ENCODE measurements around the gene CDC14C. TPM values are rescaled to one million over a fixed set of nuclear protein-coding genes. Genes with fewer than 3 reads are reported as not detected.
A peak's percentile ranks its signal among the peaks of the same experiment; 100 is the strongest.

Gene CDC14C
- not detected in 2 replicates for total RNA-seq (2014; rRNA removed; shearing (Covaris generic))
- total RNA-seq (2022) = not detected in 2 replicates
- Bru-seq, nascent RNA = not detected
- not detected for BruChase-seq, experiment 1, labeled RNA remaining after a 6-hour chase
- not detected for BruChase-seq, experiment 2, labeled RNA remaining after a 2-hour chase
- long read RNA-seq = 0 reads

- H2AFZ ChIP-seq (ENCODE audit: low read length) = no peak within 1 kb of the TSS
- no TSS peak for BruUV-seq (replicated peaks)
- intact Hi-C loops (cut with micrococcal nuclease; ENCODE audit: unreplicated experiment) = no loop called here
- no peak within 1 kb of the TSS for H3K27ac ChIP-seq (ENCODE audit: low read depth, low read length, poor library complexity, severe bottlenecking)
- H3K36me3 ChIP-seq (ENCODE audit: insufficient read depth, low read length) = no peaks in the 10 kb centered on the region
- TF ChIP-seq EZH2phosphoT487 (IDR thresholded peaks at IDR 0.05; ENCODE audit: borderline replicate concordance, low read depth, low read length) (no peak), CTCF (conservative IDR thresholded peaks at IDR 0.05; ENCODE audit: low read length) (no peak)
- H3K9me3 ChIP-seq (ENCODE audit: low read length) = no peaks in the 10 kb centered on the region
- no peaks in the 10 kb centered on the region for H4K20me1 ChIP-seq (ENCODE audit: insufficient read depth, low read length)
- CTCF ChIA-PET (ENCODE audit: unreplicated experiment) = no interaction called here
- H3K79me2 ChIP-seq (ENCODE audit: insufficient read depth, low read depth, low read length) = no peaks in the 10 kb centered on the region
- H3K9me2 ChIP-seq (ENCODE audit: insufficient read depth, low read length) = no peaks in the 10 kb centered on the region
- H3K4me1 ChIP-seq (ENCODE audit: insufficient read depth, low read length, poor library complexity, severe bottlenecking) = no peaks in the 10 kb centered on the region
- H3K4me3 ChIP-seq (ENCODE audit: low read depth, low read length, poor library complexity, severe bottlenecking) = no peak within 1 kb of the TSS
- no peak within 1 kb of the TSS for H3K4me2 ChIP-seq (ENCODE audit: low read length)
- DNase-seq (ENCODE audit: low spot score) = no peak
- POLR2A ChIA-PET = no interaction called here
Measured at GRCh38 chr7:48924433-48924832, at the start of gene CDC14C. CDC14C (plus strand) TSS chr7:48924547; CDS start chr7:48924673, 126 bp downstream.

GRCh38 chr7:48875045-48875916 is 49.1 kb upstream of the CDC14C start:
- no peaks in the 10 kb centered on the region for H3K9me2 ChIP-seq (ENCODE audit: insufficient read depth, low read length)
- BruUV-seq (replicated peaks) = no TSS peak
- POLR2A ChIA-PET = no interaction called here
- no peaks in the 10 kb centered on the region for H3K9me3 ChIP-seq (ENCODE audit: low read length)
- no peak overlapping the region for H3K4me2 ChIP-seq (ENCODE audit: low read length)
- TF ChIP-seq CTCF (conservative IDR thresholded peaks at IDR 0.05; ENCODE audit: low read length) (peak; percentile 31; the same call in 1 of the 2 replicates), EZH2phosphoT487 (IDR thresholded peaks at IDR 0.05; ENCODE audit: borderline replicate concordance, low read depth, low read length) (no peak)
- no peak overlapping the region for H3K4me3 ChIP-seq (ENCODE audit: low read depth, low read length, poor library complexity, severe bottlenecking)
- no peaks in the 10 kb centered on the region for H4K20me1 ChIP-seq (ENCODE audit: insufficient read depth, low read length)
- CTCF ChIA-PET (ENCODE audit: unreplicated experiment) = no interaction called here
- H3K27ac ChIP-seq (ENCODE audit: low read depth, low read length, poor library complexity, severe bottlenecking) = no peak overlapping the region
- intact Hi-C loops (cut with micrococcal nuclease; ENCODE audit: unreplicated experiment) = no loop called here
- H3K79me2 ChIP-seq (ENCODE audit: insufficient read depth, low read depth, low read length) = no peaks in the 10 kb centered on the region
- H3K36me3 ChIP-seq (ENCODE audit: insufficient read depth, low read length) = no peaks in the 10 kb centered on the region
- no peaks in the 10 kb centered on the region for H3K4me1 ChIP-seq (ENCODE audit: insufficient read depth, low read length, poor library complexity, severe bottlenecking)
- DNase-seq (ENCODE audit: low spot score) = no peak
- no peak overlapping the region for H2AFZ ChIP-seq (ENCODE audit: low read length)

- Histone ChIP-seq H2AFZ (ENCODE audit: low read length) (no peak overlapping the region), H3K9me2 (ENCODE audit: insufficient read depth, low read length) (no peaks in the 10 kb centered on the region), H3K79me2 (ENCODE audit: insufficient read depth, low read depth, low read length) (no peaks in the 10 kb centered on the region), H3K27ac (ENCODE audit: low read depth, low read length, poor library complexity, severe bottlenecking) (no peak overlapping the region), H3K36me3 (ENCODE audit: insufficient read depth, low read length) (no peaks in the 10 kb centered on the region), H4K20me1 (ENCODE audit: insufficient read depth, low read length) (no peaks in the 10 kb centered on the region), H3K4me1 (ENCODE audit: insufficient read depth, low read length, poor library complexity, severe bottlenecking) (no peaks in the 10 kb centered on the region), H3K4me3 (ENCODE audit: low read depth, low read length, poor library complexity, severe bottlenecking) (no peak overlapping the region), H3K4me2 (ENCODE audit: low read length) (no peak overlapping the region), H3K9me3 (ENCODE audit: low read length) (no peaks in the 10 kb centered on the region)
- no peak for TF ChIP-seq EZH2phosphoT487 (IDR thresholded peaks at IDR 0.05; ENCODE audit: borderline replicate concordance, low read depth, low read length)
- TF ChIP-seq CTCF (conservative IDR thresholded peaks at IDR 0.05; ENCODE audit: low read length) = 0 out of 2 replicates have a peak, but pooled peaks have one; percentile 21
- no TSS peak for BruUV-seq (replicated peaks)
- intact Hi-C loops (cut with micrococcal nuclease; ENCODE audit: unreplicated experiment) = no loop called here
- peak; percentile 7 for DNase-seq (ENCODE audit: low spot score)
- ChIA-PET CTCF (ENCODE audit: unreplicated experiment) (no interaction called here), POLR2A (no interaction called here)
Measured at GRCh38 chr7:48876087-48876486, 48.3 kb upstream of the CDC14C start.

Measured in OCI-LY7 (cell line).